COLO668 (cell line): ENCODE results near the gene COL4A1.

ENCODE experiments used
- DNase-seq: peaks from one replicate; lab custom pipeline; 2025; ENCODE audit not compliant: unreplicated experiment; lab: John Stamatoyannopoulos, UW

COL4A1 gene

GRCh38 chr13:110310541-110311442 is 3.8 kb upstream of the COL4A1 start:
- DNase-seq: no peak

GRCh38 chr13:110309661-110310524 is 2.9 kb upstream of the COL4A1 start:
- no peak for DNase-seq

GRCh38 chr13:110308656-110309359 is 1.9 kb upstream of the COL4A1 start:
- DNase-seq: peak; percentile 54

GRCh38 chr13:110307767-110308655 is 1.1 kb upstream of the COL4A1 start:
- peak; percentile 53 for DNase-seq

- DNase-seq: no peak
Observed at GRCh38 chr13:110306340-110306959, 507 bp downstream of the COL4A1 start.

- no peak for DNase-seq
Observed at GRCh38 chr13:110305949-110306339, 1.0 kb downstream of the COL4A1 start.

GRCh38 chr13:110305544-110305943 is 1.4 kb downstream of the COL4A1 start:
- no peak for DNase-seq

GRCh38 chr13:110305001-110305400 is 2.0 kb downstream of the COL4A1 start:
- no peak for DNase-seq

- DNase-seq: no peak
Observed at GRCh38 chr13:110304256-110304655, 2.7 kb downstream of the COL4A1 start.

GRCh38 chr13:110303644-110304043 is 3.3 kb downstream of the COL4A1 start:
- DNase-seq: no peak

- DNase-seq: no peak
Observed at GRCh38 chr13:110302997-110303396, 4.0 kb downstream of the COL4A1 start.

GRCh38 chr13:110301606-110302553 is 5.1 kb downstream of the COL4A1 start:
- DNase-seq: no peak

GRCh38 chr13:110301083-110301482 is 5.9 kb downstream of the COL4A1 start:
- DNase-seq: no peak

- DNase-seq: no peak
Observed at GRCh38 chr13:110300090-110300815, 6.7 kb downstream of the COL4A1 start.

GRCh38 chr13:110299283-110299840 is 7.6 kb downstream of the COL4A1 start:
- DNase-seq: no peak

GRCh38 chr13:110298505-110299282 is 8.3 kb downstream of the COL4A1 start:
- DNase-seq: no peak
